ENCODE measurements around the gene CCNY. TPM values are rescaled to one million over a fixed set of nuclear protein-coding genes. Genes with fewer than 3 reads are reported as not detected.

Gene CCNY
- total RNA-seq, 1 donor from 2014 or later = 41.3 TPM

DNA sequence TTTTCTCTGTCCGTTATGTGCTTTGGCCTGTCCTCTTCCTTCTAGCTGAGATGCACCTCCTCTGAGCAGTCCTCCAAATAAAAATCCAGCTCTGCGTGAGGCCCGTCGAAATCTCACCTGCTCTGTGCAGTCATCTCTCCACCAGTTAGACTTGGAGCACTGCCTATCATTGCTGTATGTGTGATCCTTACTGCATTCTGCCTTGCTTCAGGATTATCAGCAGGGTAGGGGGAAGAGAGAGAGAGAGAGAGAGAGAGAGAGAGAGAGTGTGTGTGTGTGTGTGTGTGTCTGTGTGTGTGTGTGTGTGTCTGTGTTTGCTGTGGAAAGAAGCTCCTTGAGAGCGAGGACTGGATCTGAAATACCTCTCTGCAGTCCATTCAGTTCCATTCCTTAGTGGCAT, 129.4 kb downstream of the CCNY start:
- Histone ChIP-seq H3K27me3 (ENCODE audit: control insufficient read depth, insufficient read depth, low read length) (no peaks in the 10 kb centered on the region), H3K4me3 (ENCODE audit: low read depth, low read length) (no peak overlapping the region), H3K36me3 (ENCODE audit: control insufficient read depth, insufficient read depth, low read length) (no peaks in the 10 kb centered on the region)
- no peak for DNase-seq (ENCODE audit: low read depth)
- TF ChIP-seq, protein P1, sequence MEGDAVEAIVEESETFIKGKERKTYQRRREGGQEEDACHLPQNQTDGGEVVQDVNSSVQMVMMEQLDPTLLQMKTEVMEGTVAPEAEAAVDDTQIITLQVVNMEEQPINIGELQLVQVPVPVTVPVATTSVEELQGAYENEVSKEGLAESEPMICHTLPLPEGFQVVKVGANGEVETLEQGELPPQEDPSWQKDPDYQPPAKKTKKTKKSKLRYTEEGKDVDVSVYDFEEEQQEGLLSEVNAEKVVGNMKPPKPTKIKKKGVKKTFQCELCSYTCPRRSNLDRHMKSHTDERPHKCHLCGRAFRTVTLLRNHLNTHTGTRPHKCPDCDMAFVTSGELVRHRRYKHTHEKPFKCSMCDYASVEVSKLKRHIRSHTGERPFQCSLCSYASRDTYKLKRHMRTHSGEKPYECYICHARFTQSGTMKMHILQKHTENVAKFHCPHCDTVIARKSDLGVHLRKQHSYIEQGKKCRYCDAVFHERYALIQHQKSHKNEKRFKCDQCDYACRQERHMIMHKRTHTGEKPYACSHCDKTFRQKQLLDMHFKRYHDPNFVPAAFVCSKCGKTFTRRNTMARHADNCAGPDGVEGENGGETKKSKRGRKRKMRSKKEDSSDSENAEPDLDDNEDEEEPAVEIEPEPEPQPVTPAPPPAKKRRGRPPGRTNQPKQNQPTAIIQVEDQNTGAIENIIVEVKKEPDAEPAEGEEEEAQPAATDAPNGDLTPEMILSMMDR (IDR thresholded peaks at IDR 0.05; ENCODE audit: insufficient read depth, low read length, poor library complexity, severe bottlenecking) = no peak

DNA sequence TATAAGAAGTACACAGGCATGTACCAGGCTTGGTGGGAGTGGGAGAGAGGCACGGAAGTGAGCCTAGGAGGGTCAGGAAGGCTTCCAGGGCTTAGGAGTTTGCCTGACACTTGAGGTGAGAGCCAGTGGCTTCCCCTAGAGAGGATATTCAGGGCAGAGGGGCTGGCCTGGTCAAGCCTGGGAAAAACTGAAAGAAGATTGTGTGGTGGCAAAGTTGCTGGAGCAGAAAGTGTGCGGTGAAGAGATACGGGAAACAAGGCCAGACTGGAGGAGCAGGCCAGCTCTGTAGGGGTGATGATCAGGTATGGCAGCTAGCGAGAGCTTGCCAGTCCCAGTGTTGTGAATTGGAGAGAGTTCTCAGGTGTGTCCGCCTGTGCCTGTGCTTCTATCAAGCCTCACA, 129.9 kb downstream of the CCNY start:
- Histone ChIP-seq H3K27me3 (ENCODE audit: control insufficient read depth, insufficient read depth, low read length) (no peaks in the 10 kb centered on the region), H3K4me3 (ENCODE audit: low read depth, low read length) (no peak overlapping the region), H3K36me3 (ENCODE audit: control insufficient read depth, insufficient read depth, low read length) (no peaks in the 10 kb centered on the region)
- DNase-seq (ENCODE audit: low read depth) = no peak
- TF ChIP-seq, protein P1 (IDR thresholded peaks at IDR 0.05; ENCODE audit: insufficient read depth, low read length, poor library complexity, severe bottlenecking) = no peak

DNA sequence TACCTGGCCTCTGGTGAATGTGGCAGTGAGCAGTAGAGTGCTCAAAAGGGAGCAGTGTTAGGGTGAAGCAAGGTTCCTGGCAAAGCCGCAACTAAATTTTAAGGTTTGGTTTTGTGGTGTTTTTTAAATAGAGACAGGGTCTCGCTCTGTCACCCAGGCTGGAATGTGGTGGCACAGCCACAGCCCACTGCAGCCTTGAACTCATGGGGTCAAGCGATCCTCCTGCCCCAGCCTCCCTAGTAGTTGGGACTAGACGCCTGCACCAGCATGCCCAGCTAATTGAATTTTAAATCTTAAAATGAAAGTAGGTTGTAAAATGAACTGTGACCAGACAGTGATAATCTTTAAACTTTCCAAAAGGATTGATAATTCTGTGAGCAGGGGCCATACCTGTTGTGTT, 130.4 kb downstream of the CCNY start:
- H3K4me3 ChIP-seq (ENCODE audit: low read depth, low read length) = no peak overlapping the region
- TF ChIP-seq, protein P1 (IDR thresholded peaks at IDR 0.05; ENCODE audit: insufficient read depth, low read length, poor library complexity, severe bottlenecking) = no peak
- H3K27me3 ChIP-seq (ENCODE audit: control insufficient read depth, insufficient read depth, low read length) = no peaks in the 10 kb centered on the region
- no peak for DNase-seq (ENCODE audit: low read depth)
- no peaks in the 10 kb centered on the region for H3K36me3 ChIP-seq (ENCODE audit: control insufficient read depth, insufficient read depth, low read length)

DNA sequence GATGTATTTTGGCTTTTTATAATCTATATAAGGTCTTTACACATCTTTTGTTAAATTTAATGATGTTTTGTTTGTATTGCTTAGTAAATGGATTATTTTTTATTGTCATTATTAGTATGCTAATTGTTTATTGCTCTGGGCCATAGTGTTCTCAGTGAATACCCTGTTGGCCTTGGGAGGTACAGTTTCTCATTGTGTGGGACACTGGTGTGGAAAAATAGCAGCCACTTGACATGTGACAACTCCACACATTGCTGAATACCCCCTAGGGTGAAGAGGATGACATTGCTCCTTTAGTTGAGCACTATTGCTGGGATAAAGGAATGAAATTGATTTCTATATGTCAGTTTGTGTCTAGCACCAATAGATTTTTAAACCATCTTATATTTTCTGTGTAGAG, 130.9 kb downstream of the CCNY start:
- Histone ChIP-seq H3K36me3 (ENCODE audit: control insufficient read depth, insufficient read depth, low read length) (no peaks in the 10 kb centered on the region), H3K4me3 (ENCODE audit: low read depth, low read length) (no peak overlapping the region), H3K27me3 (ENCODE audit: control insufficient read depth, insufficient read depth, low read length) (no peaks in the 10 kb centered on the region)
- DNase-seq (ENCODE audit: low read depth) = no peak
- TF ChIP-seq, protein P1 (IDR thresholded peaks at IDR 0.05; ENCODE audit: insufficient read depth, low read length, poor library complexity, severe bottlenecking) = no peak

DNA sequence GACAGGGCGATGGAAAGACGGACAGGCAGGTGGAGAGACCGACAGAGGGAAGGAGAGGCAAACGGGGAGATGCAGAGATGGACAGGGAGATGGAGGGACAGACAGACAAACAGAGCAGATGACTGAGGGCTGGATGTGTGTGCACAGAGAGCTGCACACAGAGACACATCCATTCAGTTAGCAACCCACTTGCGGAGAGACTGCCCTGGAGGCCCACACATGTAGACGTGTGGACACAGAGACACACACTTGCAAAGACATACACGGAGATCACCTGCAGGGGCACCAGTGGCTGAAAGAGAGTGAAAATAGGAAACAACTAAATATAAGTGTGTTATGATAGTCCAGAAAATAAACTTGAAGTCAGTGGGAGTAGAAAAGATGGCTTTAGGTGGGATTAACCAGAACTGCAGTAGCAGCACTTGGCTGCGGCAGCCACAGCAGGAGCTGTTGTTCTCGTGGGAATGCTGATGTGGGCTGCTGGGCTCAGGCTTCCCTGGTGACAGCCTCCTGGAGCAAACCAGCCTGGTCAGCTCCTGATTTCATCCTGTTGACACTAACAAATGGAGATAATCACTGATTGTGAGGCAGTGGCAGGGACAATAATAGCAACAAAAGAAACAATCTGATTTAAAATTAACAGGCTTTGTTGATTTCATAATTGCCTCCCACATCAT, 134.1 kb downstream of the CCNY start:
- H3K36me3 ChIP-seq (ENCODE audit: control insufficient read depth, insufficient read depth, low read length) = no peaks in the 10 kb centered on the region
- H3K4me3 ChIP-seq (ENCODE audit: low read depth, low read length) = no peak overlapping the region
- no peak for DNase-seq (ENCODE audit: low read depth)
- no peaks in the 10 kb centered on the region for H3K27me3 ChIP-seq (ENCODE audit: control insufficient read depth, insufficient read depth, low read length)
- TF ChIP-seq, protein P1 (IDR thresholded peaks at IDR 0.05; ENCODE audit: insufficient read depth, low read length, poor library complexity, severe bottlenecking) = no peak

DNA sequence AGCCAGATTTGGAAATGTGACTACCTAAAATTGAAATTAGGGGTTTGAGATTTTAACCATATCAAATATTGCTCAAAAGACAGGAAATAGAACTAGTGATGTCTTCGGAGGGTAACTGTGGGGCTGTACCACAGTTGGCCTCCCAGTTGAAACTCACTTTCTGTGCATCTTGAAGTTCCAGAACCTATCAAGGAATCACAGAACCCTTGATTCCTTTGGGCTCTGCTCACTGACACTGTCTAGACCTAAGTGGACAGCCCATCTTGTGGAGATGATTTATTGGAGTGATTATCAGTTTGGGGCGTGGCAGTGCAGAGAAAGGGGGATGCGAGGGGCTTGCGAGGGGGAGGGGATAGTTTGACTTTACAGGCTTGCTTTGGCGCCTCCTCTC, 134.6 kb downstream of the CCNY start:
- no peak overlapping the region for H3K4me3 ChIP-seq (ENCODE audit: low read depth, low read length)
- no peaks in the 10 kb centered on the region for H3K27me3 ChIP-seq (ENCODE audit: control insufficient read depth, insufficient read depth, low read length)
- TF ChIP-seq, protein P1 (IDR thresholded peaks at IDR 0.05; ENCODE audit: insufficient read depth, low read length, poor library complexity, severe bottlenecking) = no peak
- no peaks in the 10 kb centered on the region for H3K36me3 ChIP-seq (ENCODE audit: control insufficient read depth, insufficient read depth, low read length)
- DNase-seq (ENCODE audit: low read depth) = no peak

All from kidney epithelial cell (primary cell).